Transverse colon (tissue), 4 donors: ENCODE data around the gene KRT5.

Source experiments
- POLR2A ChIP-seq: fragments of 450-650 bp; IDR thresholded peaks from one replicate; pipeline ENCODE4 v1.6.1; 2016; ENCODE audit warnings: antibody characterized with exemption, mild to moderate bottlenecking, moderate library complexity
- POLR2AphosphoS5 ChIP-seq, 3 donors: sonication (generic); formaldehyde crosslinking; IDR thresholded peaks; one replicate each; pipeline ENCODE4 v1.6.1; 2016; ENCODE audit warnings: antibody characterized with exemption in 3 of 3
- TF ChIP-seq, protein P1 (sequence below), 5 experiments: fragments of 200-600 bp in 3 of 5; fragments of 450-650 bp in 2 of 5; sonication (generic) in 3 of 5; IDR thresholded peaks; 1 replicate in 2 of 5; 2 replicates in 3 of 5; pipeline ENCODE4 v1.5.1; 2016 to 2017; ENCODE audit warnings: antibody characterized with exemption in 5 of 5, inconsistent platforms in 3 of 5, mild to moderate bottlenecking in 2 of 5, moderate library complexity in 1 of 5

DNA sequence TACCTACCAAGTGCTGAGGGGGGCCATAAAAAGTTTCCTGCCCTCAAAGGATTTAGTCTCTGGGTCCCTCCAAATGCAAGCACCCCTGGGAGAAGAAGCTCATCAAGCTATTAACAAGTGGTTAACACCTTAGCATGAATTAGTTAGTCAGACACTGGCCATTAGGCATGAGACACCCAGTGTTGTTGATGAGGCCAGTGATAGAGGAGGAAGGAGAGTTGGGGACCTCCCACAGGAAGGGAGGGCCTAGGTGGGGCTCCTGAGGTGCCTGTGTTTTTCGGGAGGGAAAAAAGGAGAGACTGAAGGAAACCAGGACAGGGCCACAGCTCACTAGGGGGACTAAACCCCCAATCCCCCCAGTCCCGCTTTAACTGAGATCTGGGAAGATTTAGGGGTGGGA is 37.3 kb upstream of the KRT5 start:
- TF ChIP-seq, protein P1, sequence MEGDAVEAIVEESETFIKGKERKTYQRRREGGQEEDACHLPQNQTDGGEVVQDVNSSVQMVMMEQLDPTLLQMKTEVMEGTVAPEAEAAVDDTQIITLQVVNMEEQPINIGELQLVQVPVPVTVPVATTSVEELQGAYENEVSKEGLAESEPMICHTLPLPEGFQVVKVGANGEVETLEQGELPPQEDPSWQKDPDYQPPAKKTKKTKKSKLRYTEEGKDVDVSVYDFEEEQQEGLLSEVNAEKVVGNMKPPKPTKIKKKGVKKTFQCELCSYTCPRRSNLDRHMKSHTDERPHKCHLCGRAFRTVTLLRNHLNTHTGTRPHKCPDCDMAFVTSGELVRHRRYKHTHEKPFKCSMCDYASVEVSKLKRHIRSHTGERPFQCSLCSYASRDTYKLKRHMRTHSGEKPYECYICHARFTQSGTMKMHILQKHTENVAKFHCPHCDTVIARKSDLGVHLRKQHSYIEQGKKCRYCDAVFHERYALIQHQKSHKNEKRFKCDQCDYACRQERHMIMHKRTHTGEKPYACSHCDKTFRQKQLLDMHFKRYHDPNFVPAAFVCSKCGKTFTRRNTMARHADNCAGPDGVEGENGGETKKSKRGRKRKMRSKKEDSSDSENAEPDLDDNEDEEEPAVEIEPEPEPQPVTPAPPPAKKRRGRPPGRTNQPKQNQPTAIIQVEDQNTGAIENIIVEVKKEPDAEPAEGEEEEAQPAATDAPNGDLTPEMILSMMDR (IDR thresholded peaks at IDR 0.05), result no peak
- TF ChIP-seq POLR2AphosphoS5 (IDR thresholded peaks at IDR 0.05) (no peak), POLR2A (no peak)
